Transverse colon (tissue), 4 donors: ENCODE data around the gene SERHL2.

Source experiments
- CTCF ChIP-seq, 5 experiments: fragments of 200-600 bp in 3 of 5; fragments of 450-650 bp in 2 of 5; sonication (generic) in 3 of 5; IDR thresholded peaks; 1 replicate in 2 of 5; 2 replicates in 3 of 5; pipeline ENCODE4 v1.5.1; 2016 to 2017; ENCODE audit warnings: antibody characterized with exemption in 5 of 5, inconsistent platforms in 3 of 5, mild to moderate bottlenecking in 2 of 5, moderate library complexity in 1 of 5
- POLR2A ChIP-seq: fragments of 450-650 bp; IDR thresholded peaks from one replicate; pipeline ENCODE4 v1.6.1; 2016; ENCODE audit warnings: antibody characterized with exemption, mild to moderate bottlenecking, moderate library complexity
- POLR2AphosphoS5 ChIP-seq, 3 donors: sonication (generic); formaldehyde crosslinking; IDR thresholded peaks; one replicate each; pipeline ENCODE4 v1.6.1; 2016; ENCODE audit warnings: antibody characterized with exemption in 3 of 3

- TF ChIP-seq CTCF (IDR thresholded peaks at IDR 0.05) (no peak), POLR2A (no peak), POLR2AphosphoS5 (IDR thresholded peaks at IDR 0.05) (no peak)
Measured at GRCh38 chr22:42521228-42521546, 32.6 kb upstream of the SERHL2 start.
